ENCODE data around the gene MAP3K5.

MAP3K5 gene

DNA sequence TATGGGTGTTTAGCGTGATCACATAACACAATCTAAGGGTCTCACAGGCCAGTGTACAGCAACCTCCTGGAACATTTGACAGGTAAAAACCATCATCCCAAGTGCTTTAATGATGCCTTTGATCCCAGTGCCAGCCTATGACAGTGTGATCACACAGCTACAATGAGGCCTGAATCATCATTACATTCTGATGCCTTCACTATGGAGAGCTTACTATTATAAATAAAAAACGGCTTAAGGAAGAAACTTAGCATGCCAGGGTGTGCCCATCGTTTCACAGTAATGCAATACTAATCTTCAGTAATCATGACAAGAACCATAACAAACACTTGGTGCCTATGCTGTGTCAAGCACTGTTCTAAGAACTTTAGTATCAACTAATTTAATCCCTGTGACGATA, 253.4 kb downstream of the MAP3K5 start:
- DNase-seq (ENCODE audit: low spot score), result no peak

- DNase-seq (ENCODE audit: low spot score), result no peak
Observed at GRCh38 chr6:136535880-136536650, 256.2 kb downstream of the MAP3K5 start.

- no peak for DNase-seq (ENCODE audit: low spot score)
Observed at GRCh38 chr6:136535017-136535765, 257.1 kb downstream of the MAP3K5 start.

- no peak for DNase-seq (ENCODE audit: low spot score)
Observed at GRCh38 chr6:136534268-136534667, 258.0 kb downstream of the MAP3K5 start.

DNA sequence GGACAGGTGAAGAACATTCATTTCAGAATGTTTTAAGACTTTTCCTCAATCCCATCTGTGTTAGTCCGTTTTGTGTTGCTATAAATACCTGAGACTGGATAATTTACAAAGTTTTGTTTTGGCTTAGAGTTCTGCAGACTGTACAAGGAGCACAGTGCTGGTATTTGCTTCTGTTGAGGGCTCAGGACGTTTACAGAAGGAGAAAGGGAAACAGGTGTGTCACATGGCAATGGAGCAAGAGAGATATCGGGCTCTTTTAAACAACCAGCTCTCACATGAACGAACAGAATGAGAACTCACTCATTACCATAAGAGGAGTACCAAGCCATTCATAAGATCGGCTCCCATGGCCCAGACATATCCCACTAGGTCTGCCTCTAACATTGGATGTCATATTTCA, 258.8 kb downstream of the MAP3K5 start:
- no peak for DNase-seq (ENCODE audit: low spot score)

DNA sequence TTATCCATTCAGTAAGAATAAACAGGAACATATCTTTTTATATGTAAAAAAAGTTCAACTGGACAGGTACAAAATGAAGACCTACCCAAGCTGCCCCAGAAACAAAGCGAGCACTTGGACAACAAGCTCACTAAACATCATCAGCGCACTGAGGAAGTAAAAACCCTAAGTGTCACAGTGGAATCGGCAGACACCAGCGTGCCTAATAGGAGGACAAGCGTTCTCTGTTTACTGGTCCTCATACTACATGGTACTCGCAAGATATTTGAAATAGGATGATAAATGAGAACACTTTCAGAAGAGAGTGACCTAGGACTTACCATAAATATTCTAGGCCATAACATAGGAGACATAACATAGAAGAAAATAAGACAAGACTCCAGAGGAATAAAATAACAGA, 260.2 kb downstream of the MAP3K5 start:
- DNase-seq (ENCODE audit: low spot score), result no peak

DNA sequence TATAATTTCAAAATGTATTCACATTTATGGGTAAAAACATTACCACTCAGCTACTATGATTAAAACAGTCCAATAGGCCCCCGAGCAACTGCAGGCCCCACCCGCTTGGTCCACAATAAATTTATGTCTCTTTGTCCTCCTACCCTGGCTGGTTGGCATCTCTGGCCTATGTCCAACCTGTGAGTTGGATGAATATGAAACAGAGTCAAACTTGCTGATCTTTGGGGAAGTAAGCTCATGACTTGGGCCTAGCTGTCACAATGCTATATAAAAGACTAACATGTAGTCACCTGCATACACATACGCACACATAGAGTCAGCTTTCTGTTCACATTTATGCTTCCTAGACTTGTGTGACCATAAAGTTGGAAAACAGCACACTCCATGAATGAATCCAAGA, 262.6 kb downstream of the MAP3K5 start:
- DNase-seq (ENCODE audit: low spot score), result no peak

DNA sequence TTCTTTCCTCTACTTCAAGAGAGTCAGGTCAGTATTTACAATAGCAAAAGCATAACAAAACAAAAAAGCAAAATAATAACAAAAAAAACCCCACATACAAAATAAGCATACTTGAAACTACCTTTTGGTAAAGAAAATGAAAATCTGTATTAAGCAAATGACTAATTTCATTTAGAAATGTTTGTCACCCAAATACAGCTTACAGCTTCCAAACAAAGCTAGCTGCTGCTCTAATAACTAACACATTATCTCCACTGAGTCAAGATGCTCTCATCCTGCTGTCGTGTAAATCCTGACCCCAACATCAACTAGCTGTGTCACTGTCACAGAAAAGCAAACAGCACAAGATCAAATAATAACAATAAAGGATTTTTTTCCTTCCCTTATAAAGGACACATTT, 263.8 kb downstream of the MAP3K5 start:
- DNase-seq (ENCODE audit: low spot score), result no peak

- no peak for DNase-seq (ENCODE audit: low spot score)
Observed at GRCh38 chr6:136527831-136528230, 264.4 kb downstream of the MAP3K5 start.

- DNase-seq (ENCODE audit: low spot score), result no peak
Observed at GRCh38 chr6:136526937-136527336, 265.3 kb downstream of the MAP3K5 start.

DNA sequence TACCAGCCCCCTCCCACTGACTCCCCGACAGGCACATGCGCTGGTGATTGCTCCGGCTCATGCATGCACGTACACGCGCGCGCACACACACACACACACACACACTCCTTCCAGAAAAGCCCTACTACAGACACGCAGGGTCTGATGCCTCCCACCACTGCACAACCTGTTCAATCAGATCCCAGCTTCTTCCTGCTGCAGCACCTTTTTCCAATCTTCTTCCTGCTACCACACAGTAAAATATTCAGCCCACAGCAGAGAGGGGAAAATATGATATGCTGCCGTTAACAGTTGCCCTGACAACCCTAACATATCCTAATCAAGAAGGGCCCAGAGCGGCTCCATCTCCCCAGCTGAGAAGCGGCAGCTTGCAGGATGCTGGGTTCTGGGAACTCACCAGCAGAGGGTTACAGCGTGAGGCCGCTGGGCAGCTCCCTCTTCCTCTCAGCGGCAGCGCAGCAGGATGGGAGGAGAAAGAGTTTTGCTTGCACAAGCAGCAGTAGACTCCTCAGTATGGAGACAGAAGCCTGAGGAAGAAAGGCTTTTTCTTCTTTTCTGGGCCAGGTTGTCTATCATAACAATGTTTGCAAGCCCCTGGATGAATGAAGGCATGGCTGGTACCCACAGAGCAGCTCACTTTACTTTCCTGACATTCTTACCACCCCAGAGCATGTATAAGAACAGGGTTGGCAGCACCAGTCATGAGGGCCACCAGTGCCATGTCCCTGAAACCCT, 265.9 kb downstream of the MAP3K5 start:
- no peak for DNase-seq (ENCODE audit: low spot score)

GRCh38 chr6:136525586-136526195, 266.6 kb downstream of the MAP3K5 start:
- DNase-seq (ENCODE audit: low spot score), result no peak

- DNase-seq (ENCODE audit: low spot score), result no peak
Observed at GRCh38 chr6:136524936-136525413, 267.3 kb downstream of the MAP3K5 start.

- DNase-seq (ENCODE audit: low spot score), result no peak
Observed at GRCh38 chr6:136524339-136524935, 267.8 kb downstream of the MAP3K5 start.

- DNase-seq (ENCODE audit: low spot score), result no peak
Observed at GRCh38 chr6:136523196-136523595, 269.1 kb downstream of the MAP3K5 start.

DNA sequence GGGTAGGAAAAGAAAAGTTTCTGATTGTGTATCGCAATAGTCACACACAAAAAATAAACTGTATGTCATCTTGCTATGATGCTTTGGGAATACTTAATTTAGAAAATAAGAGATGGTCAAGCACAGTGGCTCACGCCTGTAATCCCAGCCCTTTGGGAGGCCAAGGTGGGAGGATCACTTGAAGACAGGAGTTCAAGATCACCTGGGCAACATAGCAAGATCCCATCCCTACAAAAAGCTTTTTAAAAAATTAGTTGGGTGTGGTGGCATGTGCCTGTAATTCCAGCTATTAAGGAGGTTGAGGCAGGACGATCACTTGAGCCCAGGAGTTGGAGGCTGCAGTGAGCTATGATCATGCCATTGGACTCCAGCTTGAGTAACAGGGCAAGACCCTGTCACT, 269.6 kb downstream of the MAP3K5 start:
- no peak for DNase-seq (ENCODE audit: low spot score)

DNA sequence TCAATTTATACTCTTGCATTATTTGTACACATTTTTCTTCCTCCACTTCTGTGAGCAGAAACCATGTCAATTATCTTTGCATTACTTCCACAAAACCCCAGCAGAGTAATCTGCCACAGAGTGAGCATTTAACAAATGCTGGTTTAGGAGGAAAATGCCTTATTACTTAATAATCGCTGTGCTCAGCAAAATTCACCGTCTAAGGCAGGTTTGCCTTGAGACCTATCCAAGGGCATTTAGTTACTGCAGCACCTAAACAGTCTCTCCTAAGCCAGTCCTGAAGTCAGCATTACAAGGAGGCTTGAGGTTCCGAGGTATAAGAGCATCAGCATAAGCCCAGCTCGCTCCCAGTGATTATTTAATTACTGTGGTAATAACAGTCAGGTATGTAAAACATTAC, 270.4 kb downstream of the MAP3K5 start:
- no peak for DNase-seq (ENCODE audit: low spot score)

GRCh38 chr6:136521427-136521826, 270.9 kb downstream of the MAP3K5 start:
- DNase-seq (ENCODE audit: low spot score), result no peak

- DNase-seq (ENCODE audit: low spot score), result no peak
Observed at GRCh38 chr6:136520517-136520916, 271.8 kb downstream of the MAP3K5 start.

DNA sequence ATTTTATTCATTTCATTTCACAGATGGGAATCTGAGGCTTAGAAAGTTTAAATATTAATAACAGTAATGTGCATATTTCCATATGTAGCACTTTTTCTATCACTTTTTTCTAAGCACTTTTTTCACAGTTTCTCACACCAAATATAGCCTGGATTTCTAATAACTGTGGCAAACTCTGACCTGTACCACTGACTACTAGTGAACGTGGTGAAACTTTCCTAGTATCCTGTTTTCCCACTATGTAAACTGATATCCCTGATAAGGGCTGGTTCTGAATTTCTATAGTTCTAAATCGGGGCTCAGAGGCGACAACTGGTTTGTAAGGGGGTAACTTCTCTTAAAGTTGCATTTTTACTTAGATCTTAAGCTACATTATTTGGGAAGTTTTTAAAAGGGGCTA, 274.7 kb downstream of the MAP3K5 start:
- DNase-seq (ENCODE audit: low spot score), result no peak

- DNase-seq (ENCODE audit: low spot score), result no peak
Observed at GRCh38 chr6:136517002-136517401, 275.3 kb downstream of the MAP3K5 start.

GRCh38 chr6:136514591-136514990, 277.7 kb downstream of the MAP3K5 start:
- DNase-seq (ENCODE audit: low spot score), result no peak
